GM21717 (cell line): ENCODE results near the gene MLPH.
A peak's percentile ranks its signal among the peaks of the same experiment; 100 is the strongest.

Source experiments
- ATAC-seq: cut with Tn5 transposase; IDR thresholded peaks from one replicate; pipeline ENCODE4 v1.9.1; 2021; ENCODE audit warnings: mild to moderate bottlenecking, moderate library complexity; ENCODE audit not compliant: unreplicated experiment

MLPH gene

GRCh38 chr2:237540223-237540775, 53.2 kb downstream of the MLPH start:
- ATAC-seq, result no peak

GRCh38 chr2:237540823-237541222, 53.8 kb downstream of the MLPH start:
- ATAC-seq, result no peak

GRCh38 chr2:237541243-237541642, 54.2 kb downstream of the MLPH start:
- ATAC-seq, result no peak

GRCh38 chr2:237542001-237542704, 55.1 kb downstream of the MLPH start:
- ATAC-seq, result no peak

- no peak for ATAC-seq
Measured at GRCh38 chr2:237546040-237546875, 59.2 kb downstream of the MLPH start.

GRCh38 chr2:237546876-237547395, 59.9 kb downstream of the MLPH start:
- no peak for ATAC-seq

GRCh38 chr2:237547841-237548416, 60.9 kb downstream of the MLPH start:
- ATAC-seq, result no peak

- no peak for ATAC-seq
Measured at GRCh38 chr2:237549216-237549615, 62.2 kb downstream of the MLPH start.

- no peak for ATAC-seq
Measured at GRCh38 chr2:237549643-237550415, 62.8 kb downstream of the MLPH start.

- no peak for ATAC-seq
Measured at GRCh38 chr2:237551071-237551574, 64.1 kb downstream of the MLPH start.

GRCh38 chr2:237552908-237553307, 65.9 kb downstream of the MLPH start:
- ATAC-seq, result no peak

- ATAC-seq, result no peak
Measured at GRCh38 chr2:237553948-237554347, 66.9 kb downstream of the MLPH start.

GRCh38 chr2:237555560-237555959, 68.5 kb downstream of the MLPH start:
- no peak for ATAC-seq

GRCh38 chr2:237556773-237557632, 70.0 kb downstream of the MLPH start:
- peak; percentile 97 for ATAC-seq

- peak; percentile 22 for ATAC-seq
Measured at GRCh38 chr2:237557633-237558015, 70.6 kb downstream of the MLPH start.

GRCh38 chr2:237558961-237559641, 72.0 kb downstream of the MLPH start:
- no peak for ATAC-seq

- no peak for ATAC-seq
Measured at GRCh38 chr2:237561221-237561620, 74.2 kb downstream of the MLPH start.

- ATAC-seq, result no peak
Measured at GRCh38 chr2:237563816-237564215, 76.8 kb downstream of the MLPH start.
